NCI-H2171 (cell line): ENCODE results near the gene CPEB1.
"Not testable (repeated sequence)": the region's sequence is repeated elsewhere in the genome, so short reads cannot be mapped to it uniquely, and the experiment has no call there.

Source experiments
- DNase-seq: peaks from one replicate; lab custom pipeline; 2025; lab: John Stamatoyannopoulos, UW

CPEB1 gene

GRCh38 chr15:82513587-82513986, 133.6 kb downstream of the CPEB1 start:
- DNase-seq: not testable (repeated sequence)

GRCh38 chr15:82507693-82508092, 139.5 kb downstream of the CPEB1 start:
- not testable (repeated sequence) for DNase-seq

GRCh38 chr15:82507087-82507486, 140.1 kb downstream of the CPEB1 start:
- DNase-seq: not testable (repeated sequence)

GRCh38 chr15:82505842-82506241, 141.3 kb downstream of the CPEB1 start:
- not testable (repeated sequence) for DNase-seq

DNA sequence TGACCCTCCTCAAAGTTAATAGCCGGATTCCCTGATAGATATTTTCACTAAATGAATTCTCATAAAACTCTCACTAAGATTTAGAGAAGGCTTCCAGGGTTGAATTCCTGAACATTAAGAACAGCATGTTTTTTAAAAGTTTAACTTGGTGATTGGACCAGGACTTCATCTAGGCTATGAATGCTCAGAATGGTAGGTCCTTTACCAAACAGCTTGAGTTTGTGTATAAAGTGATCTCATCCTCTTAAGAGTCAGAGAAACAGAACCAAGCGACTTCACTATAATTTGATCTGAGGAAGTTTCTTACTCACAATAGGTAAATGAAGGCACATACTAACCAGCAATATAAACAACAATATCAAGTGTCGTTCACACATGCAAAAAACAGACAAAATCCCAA, 143.1 kb downstream of the CPEB1 start:
- DNase-seq: not testable (repeated sequence)

DNA sequence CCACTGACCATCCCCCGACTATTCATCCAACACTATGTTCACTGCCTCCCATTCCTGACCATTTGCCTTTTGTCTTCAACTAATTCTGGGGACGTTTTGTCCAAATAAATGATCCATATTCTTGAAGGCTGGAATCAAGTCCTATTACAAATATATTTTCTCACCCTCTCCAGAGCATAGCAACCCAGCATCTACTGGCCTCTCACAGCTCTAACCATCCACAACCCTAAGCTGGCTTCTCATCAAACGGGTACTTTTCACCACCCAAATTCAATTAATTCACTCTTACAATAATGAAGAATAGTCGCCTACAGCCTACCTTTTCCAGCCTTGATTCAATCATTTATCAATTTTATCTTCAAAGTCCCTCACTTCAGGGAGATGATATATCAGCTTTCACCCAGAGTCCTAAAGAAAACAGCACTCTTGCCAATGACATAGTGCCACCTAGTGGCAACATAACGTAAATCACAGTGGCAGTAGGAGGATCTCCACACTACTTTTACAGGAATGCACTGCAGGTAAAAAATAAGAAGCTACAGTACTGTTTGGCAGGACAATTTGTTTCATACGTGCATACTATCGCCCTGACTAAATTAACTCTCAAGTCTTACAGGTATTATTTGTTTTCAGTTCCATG, 144.3 kb downstream of the CPEB1 start:
- not testable (repeated sequence) for DNase-seq

GRCh38 chr15:82500772-82501171, 146.4 kb downstream of the CPEB1 start:
- DNase-seq: not testable (repeated sequence)

- not testable (repeated sequence) for DNase-seq
Measured at GRCh38 chr15:82497978-82498377, 149.2 kb downstream of the CPEB1 start.
